ENCODE measurements around the gene RETN. TPM values are rescaled to one million over a fixed set of nuclear protein-coding genes. Genes with fewer than 3 reads are reported as not detected.

RETN gene
- total and polyA plus RNA-seq, 2 of the 8 experiments (the other 6 are each of a cell fraction or from before 2014, with no cell fraction given), result not detected

- Histone ChIP-seq H4K8ac (ENCODE audit: extremely low read depth, insufficient read depth, low read length) (no peak overlapping the region), H2AK5ac (ENCODE audit: low read depth, low read length) (no peak overlapping the region), H4K20me1 (replicated peaks in 1 of 2; ENCODE audit: control insufficient read depth in 1 of 2, insufficient read depth in 2 of 2, low read length in 2 of 2) (peaks cover 7 to 14% of the 10 kb centered on the region in 2 experiments), H3K4ac (replicated peaks; ENCODE audit: insufficient read length, low read depth, low read length) (no peak overlapping the region), H2BK20ac (ENCODE audit: low read length) (no peak overlapping the region), H3K79me2 (ENCODE audit: control insufficient read depth in 1 of 2, insufficient read depth in 2 of 2, low read length in 2 of 2) (no peaks in the 10 kb centered on the region), H3K27me3 (replicated peaks in 1 of 4; ENCODE audit: control insufficient read depth in 3 of 4, extremely low read depth in 1 of 4, insufficient read depth in 3 of 4, low read length in 3 of 4) (no peaks in the 10 kb centered on the region), H3K4me2 (ENCODE audit: insufficient read depth in 1 of 2, low read depth in 2 of 2, low read length in 2 of 2) (no peak overlapping the region), H2BK15ac (ENCODE audit: low read length) (no peak overlapping the region), H2BK5ac (ENCODE audit: low read depth, low read length) (no peak overlapping the region), H3K36me3 (ENCODE audit: control insufficient read depth in 2 of 4, insufficient read depth in 4 of 4, low read length in 3 of 4) (peaks cover 8 to 54% (median 23%) of the 10 kb centered on the region in 4 experiments; a peak in 6 of 8 replicates), H2BK120ac (replicated peaks; ENCODE audit: low read depth, low read length) (no peak overlapping the region), H3K4me1 (replicated peaks in 1 of 4; ENCODE audit: control insufficient read depth in 3 of 4, insufficient read depth in 4 of 4, low read length in 3 of 4) (no peaks in the 10 kb centered on the region), H3K23me2 (ENCODE audit: low read depth, low read length) (no peaks in the 10 kb centered on the region), H3K79me1 (ENCODE audit: low read depth, low read length) (no peaks in the 10 kb centered on the region; the same call in 1 of the 2 replicates), H3K27ac (ENCODE audit: low read depth, low read length) (no peak overlapping the region), H2BK12ac (ENCODE audit: low read depth, low read length) (no peak overlapping the region), H4K91ac (replicated peaks; ENCODE audit: insufficient read length, low read length) (no peak overlapping the region), H2AFZ (ENCODE audit: low read length) (no peak overlapping the region), H3K23ac (ENCODE audit: insufficient read length) (no peak overlapping the region), H3K14ac (ENCODE audit: insufficient read length) (no peak overlapping the region), H3K9ac (replicated peaks in 1 of 4; ENCODE audit: extremely low read depth in 1 of 4, low read depth in 3 of 4, low read length in 3 of 4) (no peak overlapping the region), H3K56ac (replicated peaks; ENCODE audit: insufficient read length, low read depth, low read length) (no peak overlapping the region), H4K5ac (ENCODE audit: insufficient read length, low read depth, low read length) (no peak overlapping the region), H3K9me3 (ENCODE audit: insufficient read depth in 2 of 2, low read depth in 1 of 2, low read length in 1 of 2) (no peaks in the 10 kb centered on the region), H3K4me3 (ENCODE audit: extremely low read depth in 1 of 4, insufficient read depth in 2 of 4, low read depth in 3 of 4, low read length in 4 of 4) (no peak overlapping the region), H3K18ac (ENCODE audit: extremely low read depth, low read length) (no peak overlapping the region)
- no peak for DNase-seq (ENCODE audit: low read depth in 1 of 2, low spot score in 2 of 2)
- CTCF ChIA-PET (ENCODE audit: partially characterized antibody), result interaction anchor here (0.7 to 1.5 kb wide), 3 partner anchors 10 to 180 kb away, joined by 3 read pairs; no protein-coding TSS in a partner anchor
- POLR2A ChIA-PET (ENCODE audit: partially characterized antibody), result interaction anchor here (0.9 to 4.3 kb wide), 7 partner anchors 8 to 52 kb away, joined by 3 to 29 read pairs (median 5); partner anchors contain the start of genes PET100 and XAB2
- 90% methylated on average over 21 of the region's 48 CpGs; no CpG with 5 or more reads in 1 of the 2 experiments for WGBS, 2 experiments (ENCODE audit: extremely low coverage in 1 of 2, insufficient coverage in 1 of 2, insufficient read length in 1 of 2, insufficient replicate concordance in 2 of 2, low coverage in 1 of 2, low lambda C conversion rate in 2 of 2, missing lambda C conversion rate in 1 of 2)
- no peak for FAIRE-seq
- TF ChIP-seq POLR2AphosphoS5 (IDR thresholded peaks at IDR 0.05; ENCODE audit: low read depth, low read length) (no peak), TAF7 (optimal IDR thresholded peaks at IDR 0.05; ENCODE audit: borderline replicate concordance, low read depth, low read length) (no peak), NANOG (IDR thresholded peaks at IDR 0.05; ENCODE audit: insufficient read depth, low read depth, low read length, poor library complexity, severe bottlenecking) (no peak), FOSL1 (IDR thresholded peaks at IDR 0.05; ENCODE audit: insufficient read depth, low read depth, low read length) (no peak), KDM1A (IDR thresholded peaks at IDR 0.05; ENCODE audit: borderline replicate concordance, low read length) (no peak)
Measured at GRCh38 chr19:7619671-7620441, 49.0 kb upstream of the RETN start.

Measured in H1 (cell line).